ENCODE data around the gene GDF10.

GDF10 gene

GRCh38 chr10:47269294-47269693 lies 30.7 kb upstream of the GDF10 start:
- Histone ChIP-seq H3K79me2 (ENCODE audit: control insufficient read depth, insufficient read depth, low read length, unreplicated experiment) (no peaks in the 10 kb centered on the region), H2AFZ (ENCODE audit: low read length, unreplicated experiment) (no peak overlapping the region)

DNA sequence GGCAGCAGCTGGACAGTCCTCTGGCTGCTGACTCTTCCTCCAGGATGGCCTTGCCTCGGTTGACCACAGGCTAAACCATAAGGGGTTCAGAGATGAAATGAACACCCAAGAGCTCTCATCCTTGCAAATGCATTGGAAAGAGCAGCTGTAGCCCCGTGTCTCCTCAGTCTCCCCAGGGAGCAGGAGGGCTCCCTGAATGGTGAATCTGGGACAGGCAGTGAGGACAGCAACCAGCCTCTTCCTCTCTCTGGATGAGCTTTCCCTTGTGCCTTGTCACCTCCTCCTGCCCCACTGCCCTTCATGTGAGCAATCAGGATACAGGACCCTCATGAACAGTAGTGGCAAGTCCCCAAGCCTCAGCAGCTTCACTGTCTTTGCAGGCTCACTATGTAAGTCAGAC lies 23.9 kb upstream of the GDF10 start:
- H3K4me3 ChIP-seq (ENCODE audit: low read depth, low read length) = no peak overlapping the region
- H3K27ac ChIP-seq (ENCODE audit: low read depth, low read length) = no peak overlapping the region
- H3K79me2 ChIP-seq (ENCODE audit: control insufficient read depth, insufficient read depth, low read length, unreplicated experiment) = no peaks in the 10 kb centered on the region
- no peak overlapping the region for H2AFZ ChIP-seq (ENCODE audit: low read length, unreplicated experiment)
- no peaks in the 10 kb centered on the region for H3K4me1 ChIP-seq (ENCODE audit: control insufficient read depth, insufficient read depth, low read length, unreplicated experiment)
- no peaks in the 10 kb centered on the region for H3K36me3 ChIP-seq (ENCODE audit: insufficient read depth, low read length)
- H3K27me3 ChIP-seq (ENCODE audit: insufficient read depth, low read length) = peaks cover 42% of the 10 kb centered on the region

More at GRCh38 chr10:47269294-47269693, 30.7 kb upstream of the GDF10 start:
- Histone ChIP-seq H3K4me1 (ENCODE audit: control insufficient read depth, insufficient read depth, low read length, unreplicated experiment) (no peaks in the 10 kb centered on the region), H3K27me3 (ENCODE audit: insufficient read depth, low read length) (peaks cover 51% of the 10 kb centered on the region), H3K36me3 (ENCODE audit: insufficient read depth, low read length) (no peaks in the 10 kb centered on the region), H3K27ac (ENCODE audit: low read depth, low read length) (no peak overlapping the region), H3K4me3 (ENCODE audit: low read depth, low read length) (no peak overlapping the region)

GRCh38 chr10:47276576-47277351 lies 23.2 kb upstream of the GDF10 start:
- no peak overlapping the region for H3K4me3 ChIP-seq (ENCODE audit: low read depth, low read length)
- H3K79me2 ChIP-seq (ENCODE audit: control insufficient read depth, insufficient read depth, low read length, unreplicated experiment) = no peaks in the 10 kb centered on the region
- H3K27ac ChIP-seq (ENCODE audit: low read depth, low read length) = no peak overlapping the region
- H3K27me3 ChIP-seq (ENCODE audit: insufficient read depth, low read length) = peaks cover 42% of the 10 kb centered on the region
- H2AFZ ChIP-seq (ENCODE audit: low read length, unreplicated experiment) = no peak overlapping the region
- no peaks in the 10 kb centered on the region for H3K36me3 ChIP-seq (ENCODE audit: insufficient read depth, low read length)
- no peaks in the 10 kb centered on the region for H3K4me1 ChIP-seq (ENCODE audit: control insufficient read depth, insufficient read depth, low read length, unreplicated experiment)

GRCh38 chr10:47277352-47278151 lies 22.4 kb upstream of the GDF10 start:
- Histone ChIP-seq H3K27me3 (ENCODE audit: insufficient read depth, low read length) (peaks cover 44% of the 10 kb centered on the region), H3K4me1 (ENCODE audit: control insufficient read depth, insufficient read depth, low read length, unreplicated experiment) (no peaks in the 10 kb centered on the region), H3K36me3 (ENCODE audit: insufficient read depth, low read length) (no peaks in the 10 kb centered on the region), H3K4me3 (ENCODE audit: low read depth, low read length) (no peak overlapping the region), H3K27ac (ENCODE audit: low read depth, low read length) (no peak overlapping the region), H2AFZ (ENCODE audit: low read length, unreplicated experiment) (no peak overlapping the region), H3K79me2 (ENCODE audit: control insufficient read depth, insufficient read depth, low read length, unreplicated experiment) (no peaks in the 10 kb centered on the region)

GRCh38 chr10:47278152-47278473 lies 21.9 kb upstream of the GDF10 start:
- Histone ChIP-seq H3K27ac (ENCODE audit: low read depth, low read length) (no peak overlapping the region), H3K36me3 (ENCODE audit: insufficient read depth, low read length) (no peaks in the 10 kb centered on the region), H3K4me3 (ENCODE audit: low read depth, low read length) (no peak overlapping the region), H3K79me2 (ENCODE audit: control insufficient read depth, insufficient read depth, low read length, unreplicated experiment) (no peaks in the 10 kb centered on the region), H2AFZ (ENCODE audit: low read length, unreplicated experiment) (no peak overlapping the region), H3K27me3 (ENCODE audit: insufficient read depth, low read length) (peaks cover 46% of the 10 kb centered on the region), H3K4me1 (ENCODE audit: control insufficient read depth, insufficient read depth, low read length, unreplicated experiment) (no peaks in the 10 kb centered on the region)

- Histone ChIP-seq H3K4me3 (ENCODE audit: low read depth, low read length) (no peak overlapping the region), H2AFZ (ENCODE audit: low read length, unreplicated experiment) (no peak overlapping the region), H3K36me3 (ENCODE audit: insufficient read depth, low read length) (no peaks in the 10 kb centered on the region), H3K79me2 (ENCODE audit: control insufficient read depth, insufficient read depth, low read length, unreplicated experiment) (no peaks in the 10 kb centered on the region), H3K27ac (ENCODE audit: low read depth, low read length) (no peak overlapping the region), H3K4me1 (ENCODE audit: control insufficient read depth, insufficient read depth, low read length, unreplicated experiment) (no peaks in the 10 kb centered on the region), H3K27me3 (ENCODE audit: insufficient read depth, low read length) (peaks cover 46% of the 10 kb centered on the region)
Measured at GRCh38 chr10:47278720-47279119, 21.3 kb upstream of the GDF10 start.

GRCh38 chr10:47279276-47279675 lies 20.7 kb upstream of the GDF10 start:
- no peak overlapping the region for H2AFZ ChIP-seq (ENCODE audit: low read length, unreplicated experiment)
- no peaks in the 10 kb centered on the region for H3K36me3 ChIP-seq (ENCODE audit: insufficient read depth, low read length)
- no peak overlapping the region for H3K27ac ChIP-seq (ENCODE audit: low read depth, low read length)
- peaks cover 43% of the 10 kb centered on the region for H3K27me3 ChIP-seq (ENCODE audit: insufficient read depth, low read length)
- no peaks in the 10 kb centered on the region for H3K4me1 ChIP-seq (ENCODE audit: control insufficient read depth, insufficient read depth, low read length, unreplicated experiment)
- no peak overlapping the region for H3K4me3 ChIP-seq (ENCODE audit: low read depth, low read length)
- H3K79me2 ChIP-seq (ENCODE audit: control insufficient read depth, insufficient read depth, low read length, unreplicated experiment) = no peaks in the 10 kb centered on the region

- H3K27ac ChIP-seq (ENCODE audit: low read depth, low read length) = no peak overlapping the region
- no peaks in the 10 kb centered on the region for H3K4me1 ChIP-seq (ENCODE audit: control insufficient read depth, insufficient read depth, low read length, unreplicated experiment)
- peaks cover 38% of the 10 kb centered on the region for H3K27me3 ChIP-seq (ENCODE audit: insufficient read depth, low read length)
- H3K79me2 ChIP-seq (ENCODE audit: control insufficient read depth, insufficient read depth, low read length, unreplicated experiment) = no peaks in the 10 kb centered on the region
- H3K4me3 ChIP-seq (ENCODE audit: low read depth, low read length) = no peak overlapping the region
- H2AFZ ChIP-seq (ENCODE audit: low read length, unreplicated experiment) = no peak overlapping the region
- no peaks in the 10 kb centered on the region for H3K36me3 ChIP-seq (ENCODE audit: insufficient read depth, low read length)
Measured at GRCh38 chr10:47282005-47282656, 17.9 kb upstream of the GDF10 start.

DNA sequence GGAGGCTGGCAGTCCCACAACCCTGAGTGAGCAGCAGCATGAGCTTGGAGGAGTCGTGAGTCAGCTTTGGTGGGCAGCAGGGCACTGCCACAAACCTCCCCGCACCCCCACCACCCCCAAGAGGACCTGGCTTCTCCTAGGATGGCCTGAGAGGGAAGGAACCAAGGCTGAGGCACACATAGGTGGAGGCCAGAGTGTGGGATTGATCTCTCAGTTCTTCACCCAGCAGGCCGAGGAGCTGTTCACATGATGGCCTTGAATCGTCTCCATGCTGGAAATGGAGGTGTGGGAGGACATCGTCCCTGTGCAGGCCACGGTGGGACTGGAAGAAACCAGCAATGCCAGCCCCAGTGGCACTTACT lies 17.4 kb upstream of the GDF10 start:
- H3K27me3 ChIP-seq (ENCODE audit: insufficient read depth, low read length) = peaks cover 38% of the 10 kb centered on the region
- no peak overlapping the region for H3K27ac ChIP-seq (ENCODE audit: low read depth, low read length)
- H3K4me1 ChIP-seq (ENCODE audit: control insufficient read depth, insufficient read depth, low read length, unreplicated experiment) = no peaks in the 10 kb centered on the region
- H3K79me2 ChIP-seq (ENCODE audit: control insufficient read depth, insufficient read depth, low read length, unreplicated experiment) = no peaks in the 10 kb centered on the region
- no peak overlapping the region for H3K4me3 ChIP-seq (ENCODE audit: low read depth, low read length)
- no peak overlapping the region for H2AFZ ChIP-seq (ENCODE audit: low read length, unreplicated experiment)
- H3K36me3 ChIP-seq (ENCODE audit: insufficient read depth, low read length) = no peaks in the 10 kb centered on the region

DNA sequence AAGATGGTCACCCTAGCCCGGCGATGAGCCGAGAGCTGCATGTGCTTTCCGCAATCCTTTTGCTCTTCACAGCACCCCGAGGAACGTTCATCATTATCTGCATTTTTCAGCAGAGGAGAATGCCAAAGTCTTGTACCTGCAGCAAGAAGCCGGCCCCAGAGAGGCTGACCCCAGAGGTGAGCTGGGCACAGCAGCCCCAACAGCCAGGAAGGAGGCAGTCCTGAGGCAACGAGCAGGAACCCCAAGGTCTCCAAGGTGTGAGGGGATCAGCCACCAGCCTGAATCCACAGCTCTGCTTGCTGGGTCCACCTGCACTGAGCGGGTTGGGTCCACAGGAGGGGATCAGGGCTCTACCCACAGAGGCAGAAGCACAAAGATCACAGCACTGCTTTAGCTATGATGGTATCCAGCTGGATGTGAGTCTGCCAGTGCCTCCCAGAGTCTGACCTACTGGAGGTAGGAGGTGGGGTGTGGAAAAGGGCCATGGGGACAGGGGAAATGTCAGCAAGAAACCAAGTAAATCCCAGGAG lies 16.8 kb upstream of the GDF10 start:
- Histone ChIP-seq H2AFZ (ENCODE audit: low read length, unreplicated experiment) (no peak overlapping the region), H3K79me2 (ENCODE audit: control insufficient read depth, insufficient read depth, low read length, unreplicated experiment) (no peaks in the 10 kb centered on the region), H3K36me3 (ENCODE audit: insufficient read depth, low read length) (no peaks in the 10 kb centered on the region), H3K4me3 (ENCODE audit: low read depth, low read length) (no peak overlapping the region), H3K27me3 (ENCODE audit: insufficient read depth, low read length) (peaks cover 38% of the 10 kb centered on the region), H3K4me1 (ENCODE audit: control insufficient read depth, insufficient read depth, low read length, unreplicated experiment) (no peaks in the 10 kb centered on the region), H3K27ac (ENCODE audit: low read depth, low read length) (no peak overlapping the region)

Data from ACC112 (cell line).